Measurements from ENCODE around the gene B3GNT5.

B3GNT5 gene

DNA sequence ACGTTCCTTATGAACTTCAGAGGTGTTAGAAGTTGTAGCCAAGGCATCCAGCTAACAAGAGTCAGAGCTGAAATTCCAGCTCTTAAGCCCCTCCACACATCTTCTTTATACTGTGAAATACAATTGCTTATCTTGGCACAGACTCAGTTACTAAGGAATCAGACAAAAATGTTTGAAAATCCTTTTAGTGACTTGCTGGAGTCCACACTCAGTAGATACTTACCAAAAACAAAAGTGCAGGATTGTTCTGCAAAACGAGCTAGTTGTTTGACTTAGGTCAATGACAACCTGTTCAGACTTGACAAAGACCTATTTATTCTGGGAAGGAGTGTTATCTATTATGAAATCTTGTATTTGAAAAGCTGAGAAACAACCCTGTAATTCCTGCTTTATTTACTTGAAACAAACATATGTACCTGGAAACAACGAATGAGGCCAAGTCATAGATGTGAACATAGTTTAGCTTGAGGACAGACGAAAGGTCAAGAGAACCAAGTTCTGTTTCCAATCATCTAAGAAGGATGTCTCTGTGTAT, 38.5 kb downstream of the B3GNT5 start:
- in situ Hi-C loops (cut with HindIII; ENCODE audit: low sequenced_read_pairs), result no loop called here
- H3K4me3 ChIP-seq (ENCODE audit: low read depth, low read length), result no peak overlapping the region
- DNase-seq (ENCODE audit: low read depth), result peak; percentile 68
- TF ChIP-seq, protein P1, sequence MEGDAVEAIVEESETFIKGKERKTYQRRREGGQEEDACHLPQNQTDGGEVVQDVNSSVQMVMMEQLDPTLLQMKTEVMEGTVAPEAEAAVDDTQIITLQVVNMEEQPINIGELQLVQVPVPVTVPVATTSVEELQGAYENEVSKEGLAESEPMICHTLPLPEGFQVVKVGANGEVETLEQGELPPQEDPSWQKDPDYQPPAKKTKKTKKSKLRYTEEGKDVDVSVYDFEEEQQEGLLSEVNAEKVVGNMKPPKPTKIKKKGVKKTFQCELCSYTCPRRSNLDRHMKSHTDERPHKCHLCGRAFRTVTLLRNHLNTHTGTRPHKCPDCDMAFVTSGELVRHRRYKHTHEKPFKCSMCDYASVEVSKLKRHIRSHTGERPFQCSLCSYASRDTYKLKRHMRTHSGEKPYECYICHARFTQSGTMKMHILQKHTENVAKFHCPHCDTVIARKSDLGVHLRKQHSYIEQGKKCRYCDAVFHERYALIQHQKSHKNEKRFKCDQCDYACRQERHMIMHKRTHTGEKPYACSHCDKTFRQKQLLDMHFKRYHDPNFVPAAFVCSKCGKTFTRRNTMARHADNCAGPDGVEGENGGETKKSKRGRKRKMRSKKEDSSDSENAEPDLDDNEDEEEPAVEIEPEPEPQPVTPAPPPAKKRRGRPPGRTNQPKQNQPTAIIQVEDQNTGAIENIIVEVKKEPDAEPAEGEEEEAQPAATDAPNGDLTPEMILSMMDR (IDR thresholded peaks at IDR 0.05; ENCODE audit: low read depth, low read length, missing control alignments), result no peak

DNA sequence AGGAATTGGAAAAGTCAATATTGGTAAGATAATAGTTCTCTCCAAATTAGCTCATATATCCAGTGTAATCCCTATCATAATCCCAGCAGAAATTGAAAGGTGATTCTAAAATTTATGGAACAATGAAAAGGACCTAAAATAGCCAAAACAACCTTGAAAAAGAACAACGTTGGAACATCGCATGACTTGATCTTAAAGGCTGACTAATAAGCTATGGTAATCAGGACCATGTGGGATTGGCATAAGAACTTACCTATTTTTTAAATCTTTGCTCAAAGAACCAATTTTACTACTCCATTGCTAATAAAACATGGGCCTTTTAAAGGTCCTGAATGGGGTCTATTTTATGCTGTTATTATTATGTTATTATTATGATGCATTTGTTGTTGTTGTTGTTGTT, 40.9 kb downstream of the B3GNT5 start:
- DNase-seq (ENCODE audit: low read depth), result no peak
- in situ Hi-C loops (cut with HindIII; ENCODE audit: low sequenced_read_pairs), result no loop called here
- no peak overlapping the region for H3K4me3 ChIP-seq (ENCODE audit: low read depth, low read length)
- TF ChIP-seq, protein P1 (IDR thresholded peaks at IDR 0.05; ENCODE audit: low read depth, low read length, missing control alignments), result no peak

DNA sequence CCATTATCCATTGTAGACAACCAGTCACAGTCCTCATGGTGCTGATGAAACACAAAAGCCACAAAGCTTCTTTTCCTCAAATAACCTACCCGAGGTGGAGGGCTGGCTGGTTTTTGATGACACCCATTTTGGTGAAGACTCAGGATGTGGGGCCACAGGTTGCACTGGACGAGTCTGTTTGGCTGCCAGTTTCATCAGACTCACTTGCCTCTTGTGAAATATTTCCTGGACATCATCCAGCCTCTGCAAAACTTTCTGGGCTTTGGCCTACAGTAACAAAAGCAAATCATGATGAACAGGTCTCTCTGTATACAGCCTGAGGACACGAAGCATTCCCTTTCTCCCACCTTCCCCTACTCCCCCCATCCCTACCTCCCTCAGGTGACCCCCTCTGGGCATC, 42.2 kb downstream of the B3GNT5 start:
- peak; percentile 87 for DNase-seq (ENCODE audit: low read depth)
- TF ChIP-seq, protein P1 (IDR thresholded peaks at IDR 0.05; ENCODE audit: low read depth, low read length, missing control alignments), result no peak
- no peak overlapping the region for H3K4me3 ChIP-seq (ENCODE audit: low read depth, low read length)
- in situ Hi-C loops (cut with HindIII; ENCODE audit: low sequenced_read_pairs), result no loop called here

DNA sequence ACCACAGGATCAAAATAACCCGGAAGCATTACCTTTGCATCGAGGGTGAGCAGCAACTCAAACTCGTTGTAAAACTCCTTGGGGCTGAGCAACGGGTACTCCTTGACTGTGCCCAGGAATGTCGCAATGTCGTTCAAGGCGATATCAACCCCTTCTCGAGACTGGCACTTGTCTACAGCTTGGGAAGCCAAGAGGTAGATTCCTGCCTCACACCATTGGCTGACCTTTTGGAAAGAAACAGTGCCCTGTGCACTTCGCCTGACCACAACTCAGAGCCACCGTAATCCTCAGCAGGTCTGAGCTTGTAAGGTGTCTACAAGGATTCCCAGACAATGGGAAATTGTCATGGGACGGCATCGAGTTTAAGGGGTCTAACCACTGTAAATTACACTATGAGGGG, 43.9 kb downstream of the B3GNT5 start:
- no peak for DNase-seq (ENCODE audit: low read depth)
- H3K4me3 ChIP-seq (ENCODE audit: low read depth, low read length), result no peak overlapping the region
- TF ChIP-seq, protein P1 (IDR thresholded peaks at IDR 0.05; ENCODE audit: low read depth, low read length, missing control alignments), result no peak
- in situ Hi-C loops (cut with HindIII; ENCODE audit: low sequenced_read_pairs), result no loop called here

DNA sequence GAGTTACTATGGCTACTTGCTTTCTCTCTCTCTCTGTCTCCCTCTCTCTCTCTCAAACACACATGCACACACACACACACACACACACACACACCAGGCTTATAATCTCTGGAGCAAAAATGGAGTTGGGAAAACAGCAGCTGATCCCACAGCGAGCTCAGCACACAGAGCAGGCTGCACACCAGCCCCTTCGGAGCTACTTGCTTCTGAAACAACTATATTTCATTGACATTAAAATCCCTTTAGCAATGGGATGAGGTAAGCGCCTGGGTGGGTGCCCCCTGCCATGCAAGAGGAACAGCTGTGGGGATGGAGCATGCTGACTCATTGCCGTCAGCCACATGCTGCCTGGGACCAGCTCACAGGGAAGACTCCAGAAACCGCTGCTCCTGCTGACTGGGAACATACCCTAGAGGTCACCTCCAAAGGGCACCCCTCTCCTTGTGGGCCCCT, 45.7 kb downstream of the B3GNT5 start:
- H3K4me3 ChIP-seq (ENCODE audit: low read depth, low read length), result no peak overlapping the region
- peak; percentile 88 for DNase-seq (ENCODE audit: low read depth)
- TF ChIP-seq, protein P1 (IDR thresholded peaks at IDR 0.05; ENCODE audit: low read depth, low read length, missing control alignments), result no peak
- in situ Hi-C loops (cut with HindIII; ENCODE audit: low sequenced_read_pairs), result no loop called here

DNA sequence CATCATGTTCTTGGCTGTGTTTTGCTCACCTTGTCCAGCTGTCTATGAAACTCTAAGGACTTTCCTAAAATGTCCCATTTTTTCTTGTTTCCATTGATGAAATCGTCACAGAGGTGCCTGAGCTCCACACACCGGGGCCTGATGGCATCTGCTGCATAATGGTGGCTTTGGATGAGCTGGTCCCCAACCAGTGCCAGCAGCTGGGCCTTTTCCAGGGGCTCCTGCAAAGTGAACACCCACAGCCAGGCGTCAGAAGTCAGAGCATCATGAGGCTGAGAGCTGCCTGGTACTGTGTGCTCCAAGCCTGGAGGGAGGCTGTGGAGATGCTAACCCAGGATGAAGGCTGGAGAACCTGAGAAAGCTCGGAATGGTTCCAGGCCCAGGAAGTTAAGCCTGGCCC, 46.9 kb downstream of the B3GNT5 start:
- TF ChIP-seq, protein P1 (IDR thresholded peaks at IDR 0.05; ENCODE audit: low read depth, low read length, missing control alignments), result no peak
- no peak overlapping the region for H3K4me3 ChIP-seq (ENCODE audit: low read depth, low read length)
- DNase-seq (ENCODE audit: low read depth), result no peak
- in situ Hi-C loops (cut with HindIII; ENCODE audit: low sequenced_read_pairs), result no loop called here

Measured in astrocyte of the cerebellum (primary cell).